ENCODE measurements around the gene DCAF11. TPM values are rescaled to one million over a fixed set of nuclear protein-coding genes. Genes with fewer than 3 reads are reported as not detected.

DCAF11 gene
- total RNA-seq, 1 donor from 2014 or later = 42.6 TPM

GRCh38 chr14:24092505-24093206 lies 21.9 kb upstream of the DCAF11 start:
- no peak for TF ChIP-seq CTCF (conservative IDR thresholded peaks at IDR 0.05; ENCODE audit: low read depth, low read length)
- no peak overlapping the region for H3K4me3 ChIP-seq (ENCODE audit: low read depth, low read length)
- no peak for DNase-seq (ENCODE audit: low read depth)

GRCh38 chr14:24093207-24093900 lies 21.2 kb upstream of the DCAF11 start:
- DNase-seq (ENCODE audit: low read depth) = no peak
- H3K4me3 ChIP-seq (ENCODE audit: low read depth, low read length) = peak overlapping the region; percentile 94
- TF ChIP-seq CTCF (conservative IDR thresholded peaks at IDR 0.05; ENCODE audit: low read depth, low read length) = no peak

GRCh38 chr14:24093901-24094840 lies 20.4 kb upstream of the DCAF11 start, which contains the start of gene PCK2:
Gene PCK2, plus strand, starts transcription at chr14:24094311. Its CDS starts 95 bp downstream, at chr14:24094406.
- peak; percentile 24 for TF ChIP-seq CTCF (conservative IDR thresholded peaks at IDR 0.05; ENCODE audit: low read depth, low read length)
- peak within 1 kb of the TSS; percentile 94 for H3K4me3 ChIP-seq (ENCODE audit: low read depth, low read length)
- no peak for DNase-seq (ENCODE audit: low read depth)

- no peak for TF ChIP-seq CTCF (conservative IDR thresholded peaks at IDR 0.05; ENCODE audit: low read depth, low read length)
- no peak for DNase-seq (ENCODE audit: low read depth)
Measured at GRCh38 chr14:24094841-24095270, 19.7 kb upstream of the DCAF11 start.

GRCh38 chr14:24095271-24096068 lies 19.1 kb upstream of the DCAF11 start:
- DNase-seq (ENCODE audit: low read depth) = no peak
- H3K4me3 ChIP-seq (ENCODE audit: low read depth, low read length) = peak overlapping the region; percentile 94
- no peak for TF ChIP-seq CTCF (conservative IDR thresholded peaks at IDR 0.05; ENCODE audit: low read depth, low read length)

More at GRCh38 chr14:24094841-24095270, 19.7 kb upstream of the DCAF11 start:
- peak overlapping the region; percentile 94 for H3K4me3 ChIP-seq (ENCODE audit: low read depth, low read length)

All from epithelial cell of proximal tubule (primary cell).